H1 (cell line): ENCODE results near the gene VSIR. TPM values are rescaled to one million over a fixed set of nuclear protein-coding genes. Genes with fewer than 3 reads are reported as not detected.

ENCODE experiments used
- CTCF ChIA-PET: fragments of 300-600 bp; sonication (Branson Sonifier 250); formaldehyde crosslinking; loops from one replicate; lab custom pipeline; 2021; ENCODE audit not compliant: partially characterized antibody; lab: Charles Lee
- POLR2A ChIA-PET: fragments of 300-600 bp; sonication (Branson Sonifier 250); formaldehyde crosslinking; loops from one replicate; lab custom pipeline; 2021; ENCODE audit warnings: inconsistent platforms; ENCODE audit not compliant: partially characterized antibody; lab: Charles Lee
- DNase-seq, 2 experiments: peaks; one replicate each; pipeline versions ENCODE4 v3.0.0 to v3.0.0-alpha.2; 2010 to 2022; ENCODE audit warnings: low spot score in 2 of 2, low read depth in 1 of 2, mixed read lengths in 1 of 2
- FAIRE-seq: peaks from 2 replicates; lab custom pipeline; 2011; peaks lifted over from hg19 to GRCh38; lab: Jason Lieb, UNC
- H2AFZ ChIP-seq: 2 replicates; pipeline ENCODE4 v1.8.1; 2012; ENCODE audit warnings: low read length, inconsistent platforms
- H2AK5ac ChIP-seq: 2 replicates; pipeline ENCODE4 v1.6.1; 2013; ENCODE audit warnings: low read depth, low read length
- H2BK120ac ChIP-seq: replicated peaks from 2 replicates; pipeline ENCODE3; 2013; ENCODE audit warnings: low read depth, low read length, inconsistent platforms
- H2BK12ac ChIP-seq: 2 replicates; pipeline ENCODE4 v1.6.1; 2013; ENCODE audit warnings: low read depth, low read length
- H2BK15ac ChIP-seq: 2 replicates; pipeline ENCODE4 v1.6.1; 2013; ENCODE audit warnings: low read length
- H2BK20ac ChIP-seq: 2 replicates; pipeline ENCODE4 v1.6.1; 2013; ENCODE audit warnings: low read length
- H2BK5ac ChIP-seq: 2 replicates; pipeline ENCODE4 v1.6.1; 2013; ENCODE audit warnings: low read depth, low read length
- H3K14ac ChIP-seq: 2 replicates; pipeline ENCODE4 v1.6.1; 2013; ENCODE audit warnings: inconsistent platforms; ENCODE audit not compliant: insufficient read length
- H3K18ac ChIP-seq: 2 replicates; pipeline ENCODE4 v1.6.1; 2013; ENCODE audit warnings: low read length; ENCODE audit errors: extremely low read depth
- H3K23ac ChIP-seq: 2 replicates; pipeline ENCODE4 v1.6.1; 2013; ENCODE audit warnings: inconsistent platforms; ENCODE audit not compliant: insufficient read length
- H3K23me2 ChIP-seq: 2 replicates; pipeline ENCODE4 v1.6.1; 2013; ENCODE audit warnings: low read depth, low read length
- H3K27ac ChIP-seq: 2 replicates; pipeline ENCODE4 v1.6.1; 2011; ENCODE audit warnings: low read depth, low read length, inconsistent platforms
- H3K27me3 ChIP-seq, 4 experiments: replicated peaks in 1 of 4; 1 replicate in 1 of 4; 2 replicates in 3 of 4; pipeline versions ENCODE4 v1.6.1 to v1.8.1; 2011 to 2013; ENCODE audit warnings: low read length in 3 of 4, mild to moderate bottlenecking in 3 of 4, inconsistent platforms in 2 of 4, mixed read lengths in 2 of 4, moderate library complexity in 1 of 4; ENCODE audit not compliant: control insufficient read depth in 3 of 4, insufficient read depth in 3 of 4; ENCODE audit errors: extremely low read depth in 1 of 4
- H3K36me3 ChIP-seq, 4 experiments: 2 replicates each; pipeline versions ENCODE4 v1.6.1 to v1.8.1; 2011 to 2013; ENCODE audit warnings: mild to moderate bottlenecking in 4 of 4, low read length in 3 of 4, moderate library complexity in 2 of 4, control low read depth in 1 of 4, inconsistent platforms in 1 of 4; ENCODE audit not compliant: insufficient read depth in 4 of 4, control insufficient read depth in 2 of 4
- H3K4ac ChIP-seq: replicated peaks from 2 replicates; pipeline ENCODE3; 2013; ENCODE audit warnings: low read length, low read depth, mixed read lengths, inconsistent platforms; ENCODE audit not compliant: insufficient read length
- H3K4me1 ChIP-seq, 4 experiments: replicated peaks in 1 of 4; 1 replicate in 1 of 4; 2 replicates in 3 of 4; pipeline versions ENCODE4 v1.6.1 to v1.8.1; 2011 to 2013; ENCODE audit warnings: low read length in 3 of 4, inconsistent platforms in 2 of 4, mixed read lengths in 1 of 4; ENCODE audit not compliant: insufficient read depth in 4 of 4, control insufficient read depth in 3 of 4
- H3K4me2 ChIP-seq, 2 experiments: 2 replicates each; pipeline versions ENCODE4 v1.6.1 to v1.8.1; 2011 to 2013; ENCODE audit warnings: low read depth in 2 of 2, low read length in 2 of 2, control low read depth in 1 of 2, inconsistent platforms in 1 of 2, mild to moderate bottlenecking in 1 of 2; ENCODE audit not compliant: insufficient read depth in 1 of 2
- H3K4me3 ChIP-seq, 4 experiments: fragments of 200-600, 300-600 bp in 1 of 4; sonication (generic), shearing (Covaris generic), sonication (Bioruptor Twin) in 1 of 4; 2 replicates each; pipeline versions ENCODE4 v1.5.1 to v1.8.1; 2011 to 2016; ENCODE audit warnings: low read length in 4 of 4, low read depth in 3 of 4, control low read depth in 2 of 4, inconsistent platforms in 2 of 4, mild to moderate bottlenecking in 2 of 4, mixed read lengths in 1 of 4, moderate library complexity in 1 of 4; ENCODE audit not compliant: insufficient read depth in 2 of 4; ENCODE audit errors: extremely low read depth in 1 of 4
- H3K56ac ChIP-seq: replicated peaks from 2 replicates; pipeline ENCODE3; 2013; ENCODE audit warnings: low read depth, mild to moderate bottlenecking, mixed read lengths, low read length, inconsistent platforms; ENCODE audit not compliant: insufficient read length
- H3K79me1 ChIP-seq: 2 replicates; pipeline ENCODE4 v1.6.1; 2013; ENCODE audit warnings: low read depth, low read length, control low read depth
- H3K79me2 ChIP-seq, 2 experiments: 2 replicates each; pipeline versions ENCODE4 v1.6.1 to v1.8.1; 2012 to 2013; ENCODE audit warnings: low read length in 2 of 2, mild to moderate bottlenecking in 2 of 2, inconsistent platforms in 1 of 2; ENCODE audit not compliant: insufficient read depth in 2 of 2, control insufficient read depth in 1 of 2
- H3K9ac ChIP-seq, 4 experiments: replicated peaks in 1 of 4; 1 replicate in 1 of 4; 2 replicates in 3 of 4; pipeline versions ENCODE4 v1.6.1 to v1.8.1; 2011 to 2013; ENCODE audit warnings: low read depth in 3 of 4, low read length in 3 of 4, control low read depth in 2 of 4, mild to moderate bottlenecking in 2 of 4, moderate library complexity in 2 of 4, inconsistent platforms in 1 of 4; ENCODE audit errors: extremely low read depth in 1 of 4
- H3K9me3 ChIP-seq, 2 experiments: 2 replicates each; pipeline versions ENCODE4 v1.6.1 to v1.8.1; 2012 to 2013; ENCODE audit warnings: mild to moderate bottlenecking in 2 of 2, moderate library complexity in 2 of 2, control low read depth in 1 of 2, inconsistent platforms in 1 of 2, low read depth in 1 of 2, low read length in 1 of 2, mixed read lengths in 1 of 2; ENCODE audit not compliant: insufficient read depth in 2 of 2
- H4K20me1 ChIP-seq, 2 experiments: replicated peaks in 1 of 2; 2 replicates each; pipeline versions ENCODE3 to v1.8.1; 2011 to 2013; ENCODE audit warnings: inconsistent platforms in 2 of 2, low read length in 2 of 2, mild to moderate bottlenecking in 1 of 2; ENCODE audit not compliant: insufficient read depth in 2 of 2, control insufficient read depth in 1 of 2
- H4K5ac ChIP-seq: 2 replicates; pipeline ENCODE4 v1.6.1; 2013; ENCODE audit warnings: low read length, low read depth, mixed read lengths, inconsistent platforms; ENCODE audit not compliant: insufficient read length
- H4K8ac ChIP-seq: 2 replicates; pipeline ENCODE4 v1.8.0; 2013; ENCODE audit warnings: mild to moderate bottlenecking, moderate library complexity, low read length, inconsistent platforms; ENCODE audit not compliant: insufficient read depth; ENCODE audit errors: extremely low read depth
- H4K91ac ChIP-seq: replicated peaks from 2 replicates; pipeline ENCODE3; 2013; ENCODE audit warnings: low read length, mixed read lengths, inconsistent platforms; ENCODE audit not compliant: insufficient read length
- ASH2L ChIP-seq: fragments of 200-600, 300-600 bp; sonication (generic); IDR thresholded peaks from one replicate; pipeline ENCODE4 v1.7.1; 2017; ENCODE audit warnings: low read length
- CBX5 ChIP-seq: fragments of 300-800, 300-1000 bp; sonication (generic); IDR thresholded peaks from 2 replicates; pipeline ENCODE4 v1.7.1; 2016; ENCODE audit warnings: antibody characterized with exemption, low read length, low read depth
- CHD1 ChIP-seq: IDR thresholded peaks from 2 replicates; pipeline ENCODE4 v1.6.1; 2012; ENCODE audit warnings: low read depth, low read length, improper control_type of control experiment
- HDAC2 ChIP-seq, 2 experiments: fragments of 300-600 bp in 1 of 2; sonication (generic) in 1 of 2; IDR thresholded peaks; 2 replicates each; pipeline ENCODE4 v1.6.1; 2011 to 2012; ENCODE audit warnings: low read depth in 2 of 2, low read length in 2 of 2, mild to moderate bottlenecking in 2 of 2, moderate library complexity in 2 of 2, borderline replicate concordance in 1 of 2, inconsistent platforms in 1 of 2
- MAX ChIP-seq: IDR thresholded peaks from 2 replicates; pipeline ENCODE4 v1.6.1; 2012; ENCODE audit warnings: inconsistent platforms
- SP1 ChIP-seq: IDR thresholded peaks from 2 replicates; pipeline ENCODE4 v1.6.1; 2011; ENCODE audit warnings: low read depth, low read length
- TAF7 ChIP-seq: optimal IDR thresholded peaks from 2 replicates; pipeline ENCODE3; 2011; ENCODE audit warnings: low read depth, mild to moderate bottlenecking, inconsistent platforms, low read length, moderate library complexity, borderline replicate concordance
- TBP ChIP-seq: IDR thresholded peaks from 2 replicates; pipeline ENCODE4 v1.6.1; 2011; ENCODE audit warnings: low read depth, low read length, improper control_type of control experiment
- USF2 ChIP-seq: IDR thresholded peaks from 2 replicates; pipeline ENCODE4 v1.6.1; 2011; ENCODE audit warnings: low read length, improper control_type of control experiment
- WGBS, 2 experiments: shearing (Covaris generic) in 1 of 2; methylation state at CpG; one replicate each; pipeline versions ENCODE4 v1.1.6 to v1.1.7; 2013 to 2015; ENCODE audit warnings: low lambda C conversion rate in 2 of 2, mixed read lengths in 2 of 2, inconsistent platforms in 1 of 2, low coverage in 1 of 2, missing lambda C conversion rate in 1 of 2; ENCODE audit not compliant: insufficient replicate concordance in 2 of 2, insufficient coverage in 1 of 2, insufficient read length in 1 of 2; ENCODE audit errors: extremely low coverage in 1 of 2, missing lambda C conversion rate in 1 of 2; 5-methylcytosine and 5-hydroxymethylcytosine counted together
- polyA plus RNA-seq, 7 experiments: library from polyadenylated mRNA; depleted of rRNA in 3 of 7; stranded (reverse) in 5 of 7; unstranded in 2 of 7; fragments of >200 nt in 5 of 7; fragments of 200-250 nt in 2 of 7; gene quantifications; 1 replicate in 5 of 7; 2 replicates in 1 of 7; 4 replicates in 1 of 7; pipeline versions ENCODE4 v1.2.1 to v1.2.3, GENCODE V29; 2011 to 2013; ENCODE audit warnings: missing spikeins in 2 of 7, mixed read lengths in 2 of 7
- total RNA-seq: library from RNA; stranded (reverse); fragmentation: NEBNext Ultra II Directional; extraction: Animal tissue kit (Norgen Biotek cat#: 25700); gene quantifications from 2 replicates; pipeline ENCODE4 v1.2.1, GENCODE V29; 2021

The VSIR gene
- total and polyA plus RNA-seq, 2 of the 8 experiments (the other 6 are each of a cell fraction or from before 2014, with no cell fraction given), result 0.33 TPM; not detected in 1

GRCh38 chr10:71819441-71819861, 46.1 kb upstream of the VSIR start:
- H3K79me1 ChIP-seq, result peaks cover 2% of the 10 kb centered on the region; the same call in 1 of the 2 replicates
- H2BK12ac ChIP-seq, result no peak overlapping the region
- no peak overlapping the region for H2BK120ac ChIP-seq
- ChIA-PET CTCF (interaction anchor here (0.8 to 1.7 kb wide), 4 partner anchors 37 to 390 kb away, joined by 3 to 4 read pairs (median 3); no protein-coding TSS in a partner anchor), POLR2A (no interaction called here)
- no peak overlapping the region for H3K23ac ChIP-seq
- TF ChIP-seq ASH2L, result no peak
- no peak for TF ChIP-seq TAF7
- TF ChIP-seq SP1, result 0 out of 2 replicates have a peak, but pooled peaks have one; percentile 11
- no peak for TF ChIP-seq CHD1
- no peak for TF ChIP-seq CBX5
- TF ChIP-seq TBP, result no peak
- no peak for TF ChIP-seq MAX
- TF ChIP-seq USF2, result no peak
- TF ChIP-seq HDAC2 (IDR thresholded peaks at IDR 0.05; ENCODE audit: borderline replicate concordance in 1 of 2, low read depth in 2 of 2, low read length in 2 of 2), result no peak
- H4K5ac ChIP-seq, result no peak overlapping the region
- peaks cover 46 to 92% (median 78%) of the 10 kb centered on the region in 4 experiments for H3K36me3 ChIP-seq
- H2BK20ac ChIP-seq, result no peak overlapping the region
- H3K27ac ChIP-seq, result no peak overlapping the region
- peaks cover 0 to 2% (median 0%) of the 10 kb centered on the region in 4 experiments; a peak in 1 of 7 replicates for H3K4me1 ChIP-seq
- H3K23me2 ChIP-seq, result no peaks in the 10 kb centered on the region
- no peaks in the 10 kb centered on the region for H3K27me3 ChIP-seq
- H2BK15ac ChIP-seq, result no peak overlapping the region
- no peak overlapping the region for H3K9ac ChIP-seq
- H2AK5ac ChIP-seq, result no peak overlapping the region
- no peak overlapping the region for H4K8ac ChIP-seq
- DNase-seq (no peak), FAIRE-seq (no peak)
- no peak overlapping the region for H3K18ac ChIP-seq
- no peak overlapping the region for H3K14ac ChIP-seq
- no peaks in the 10 kb centered on the region for H3K79me2 ChIP-seq
- H3K56ac ChIP-seq, result no peak overlapping the region
- no peak overlapping the region for H3K4me3 ChIP-seq
- no peaks in the 10 kb centered on the region for H3K9me3 ChIP-seq
- H2BK5ac ChIP-seq, result no peak overlapping the region
- no peak overlapping the region for H3K4ac ChIP-seq
- H2AFZ ChIP-seq, result no peak overlapping the region
- peaks cover 3 to 11% of the 10 kb centered on the region in 2 experiments for H4K20me1 ChIP-seq
- no peak overlapping the region for H4K91ac ChIP-seq
- 96% methylated on average over 18 of the region's 18 CpGs; no CpG with 5 or more reads in 1 of the 2 experiments for WGBS, 2 experiments
- H3K4me2 ChIP-seq, result no peak overlapping the region
